Measurements from ENCODE around the gene FLNA.

Gene FLNA

GRCh38 chrX:154370300-154371016, 4.0 kb downstream of the FLNA start:
- H3K27me3 ChIP-seq (ENCODE audit: insufficient read depth, low read depth, severe bottlenecking), result peaks cover 4% of the 10 kb centered on the region
- H3K9me3 ChIP-seq (ENCODE audit: severe bottlenecking), result no peaks in the 10 kb centered on the region
- peaks cover 48% of the 10 kb centered on the region for H3K36me3 ChIP-seq
- no peak for TF ChIP-seq CTCF (IDR thresholded peaks at IDR 0.05; ENCODE audit: low read depth, low read length)
- peak overlapping the region; percentile 54 for H3K4me3 ChIP-seq (ENCODE audit: low read depth, low read length)
- no peak for DNase-seq
- peak overlapping the region; percentile 70 for H3K27ac ChIP-seq

GRCh38 chrX:154369449-154370299, 4.8 kb downstream of the FLNA start:
- Histone ChIP-seq H3K27ac (peak overlapping the region; percentile 70), H3K4me3 (ENCODE audit: low read depth, low read length) (peak overlapping the region; percentile 54), H3K36me3 (peaks cover 56% of the 10 kb centered on the region), H3K27me3 (ENCODE audit: insufficient read depth, low read depth, severe bottlenecking) (peaks cover 4% of the 10 kb centered on the region), H3K9me3 (ENCODE audit: severe bottlenecking) (no peaks in the 10 kb centered on the region)
- no peak for TF ChIP-seq CTCF (IDR thresholded peaks at IDR 0.05; ENCODE audit: low read depth, low read length)
- DNase-seq, result peak; percentile 83

- no peak for TF ChIP-seq CTCF (IDR thresholded peaks at IDR 0.05; ENCODE audit: low read depth, low read length)
- H3K36me3 ChIP-seq, result peaks cover 64% of the 10 kb centered on the region
Observed at GRCh38 chrX:154368630-154369448, 5.6 kb downstream of the FLNA start.

GRCh38 chrX:154367474-154368308, 6.7 kb downstream of the FLNA start:
- H3K4me3 ChIP-seq (ENCODE audit: low read depth, low read length), result no peak overlapping the region
- H3K36me3 ChIP-seq, result peaks cover 75% of the 10 kb centered on the region
- H3K27ac ChIP-seq, result no peak overlapping the region
- DNase-seq, result no peak
- no peaks in the 10 kb centered on the region for H3K9me3 ChIP-seq (ENCODE audit: severe bottlenecking)
- peaks cover 7% of the 10 kb centered on the region for H3K27me3 ChIP-seq (ENCODE audit: insufficient read depth, low read depth, severe bottlenecking)
- no peak for TF ChIP-seq CTCF (IDR thresholded peaks at IDR 0.05; ENCODE audit: low read depth, low read length)

More at GRCh38 chrX:154368630-154369448, 5.6 kb downstream of the FLNA start:
- H3K4me3 ChIP-seq (ENCODE audit: low read depth, low read length), result peak overlapping the region; percentile 54
- H3K27ac ChIP-seq, result peak overlapping the region; percentile 66
- peak; percentile 59 for DNase-seq
- H3K27me3 ChIP-seq (ENCODE audit: insufficient read depth, low read depth, severe bottlenecking), result peaks cover 7% of the 10 kb centered on the region
- H3K9me3 ChIP-seq (ENCODE audit: severe bottlenecking), result no peaks in the 10 kb centered on the region

GRCh38 chrX:154366666-154367055, 7.8 kb downstream of the FLNA start:
- Histone ChIP-seq H3K9me3 (ENCODE audit: severe bottlenecking) (no peaks in the 10 kb centered on the region), H3K36me3 (peaks cover 86% of the 10 kb centered on the region), H3K27me3 (ENCODE audit: insufficient read depth, low read depth, severe bottlenecking) (peaks cover 12% of the 10 kb centered on the region), H3K27ac (no peak overlapping the region), H3K4me3 (ENCODE audit: low read depth, low read length) (no peak overlapping the region)
- no peak for DNase-seq
- no peak for TF ChIP-seq CTCF (IDR thresholded peaks at IDR 0.05; ENCODE audit: low read depth, low read length)
